GM12878 (cell line): Measurements from ENCODE around the gene ARHGAP26.

Source experiments
- NR2F1 ChIP-seq: fragments of 450-650 bp; conservative IDR thresholded peaks from 2 replicates; pipeline ENCODE4 v1.6.1; 2017; ENCODE audit warnings: mild to moderate bottlenecking
- TF ChIP-seq, protein P1 (sequence below): fragments of 450-650 bp; IDR thresholded peaks from 2 replicates; pipeline ENCODE4 v1.6.1; 2018; ENCODE audit warnings: mild to moderate bottlenecking, low read depth, moderate library complexity; ENCODE audit not compliant: partially characterized antibody

- TF ChIP-seq NR2F1, result no peak
- TF ChIP-seq, protein P1, sequence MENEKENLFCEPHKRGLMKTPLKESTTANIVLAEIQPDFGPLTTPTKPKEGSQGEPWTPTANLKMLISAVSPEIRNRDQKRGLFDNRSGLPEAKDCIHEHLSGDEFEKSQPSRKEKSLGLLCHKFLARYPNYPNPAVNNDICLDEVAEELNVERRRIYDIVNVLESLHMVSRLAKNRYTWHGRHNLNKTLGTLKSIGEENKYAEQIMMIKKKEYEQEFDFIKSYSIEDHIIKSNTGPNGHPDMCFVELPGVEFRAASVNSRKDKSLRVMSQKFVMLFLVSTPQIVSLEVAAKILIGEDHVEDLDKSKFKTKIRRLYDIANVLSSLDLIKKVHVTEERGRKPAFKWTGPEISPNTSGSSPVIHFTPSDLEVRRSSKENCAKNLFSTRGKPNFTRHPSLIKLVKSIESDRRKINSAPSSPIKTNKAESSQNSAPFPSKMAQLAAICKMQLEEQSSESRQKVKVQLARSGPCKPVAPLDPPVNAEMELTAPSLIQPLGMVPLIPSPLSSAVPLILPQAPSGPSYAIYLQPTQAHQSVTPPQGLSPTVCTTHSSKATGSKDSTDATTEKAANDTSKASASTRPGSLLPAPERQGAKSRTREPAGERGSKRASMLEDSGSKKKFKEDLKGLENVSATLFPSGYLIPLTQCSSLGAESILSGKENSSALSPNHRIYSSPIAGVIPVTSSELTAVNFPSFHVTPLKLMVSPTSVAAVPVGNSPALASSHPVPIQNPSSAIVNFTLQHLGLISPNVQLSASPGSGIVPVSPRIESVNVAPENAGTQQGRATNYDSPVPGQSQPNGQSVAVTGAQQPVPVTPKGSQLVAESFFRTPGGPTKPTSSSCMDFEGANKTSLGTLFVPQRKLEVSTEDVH, result no peak
These were observed 384.6 kb downstream of the ARHGAP26 start for GRCh38 chr5:143154510-143155370.
